ENCODE measurements around the gene CACNA1G. TPM values are rescaled to one million over a fixed set of nuclear protein-coding genes. Genes with fewer than 3 reads are reported as not detected.

The CACNA1G gene
- total and polyA plus RNA-seq, 2 donors (not counting 3 experiments of a cell fraction or from before 2014, with no cell fraction given): not detected

DNA sequence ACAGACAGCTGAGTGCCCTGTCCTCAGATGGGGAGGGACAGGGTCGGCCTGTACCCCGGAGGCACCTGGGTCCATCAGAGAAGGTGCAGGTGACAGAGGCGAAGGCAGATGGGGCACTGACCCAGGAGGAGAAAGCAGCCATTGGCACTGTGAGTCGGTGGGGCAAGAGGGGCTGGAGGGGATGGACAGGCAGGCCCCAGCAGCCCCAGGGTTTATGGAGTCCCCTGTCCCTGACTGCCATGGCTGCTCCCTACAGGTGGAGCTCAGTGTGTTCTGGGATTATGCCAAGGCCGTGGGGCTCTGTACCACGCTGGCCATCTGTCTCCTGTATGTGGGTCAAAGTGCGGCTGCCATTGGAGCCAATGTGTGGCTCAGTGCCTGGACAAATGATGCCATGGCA lies 115.1 kb downstream of the CACNA1G start:
- DNase-seq (ENCODE audit: low read depth, low spot score) (no peak), FAIRE-seq (no peak)
- Histone ChIP-seq H3K27me3 (ENCODE audit: control insufficient read depth in 2 of 2, insufficient read depth in 2 of 2, low read length in 2 of 2) (no peaks in the 10 kb centered on the region), H4K20me1 (replicated peaks; ENCODE audit: control insufficient read depth, extremely low read depth, insufficient read depth, low read length) (no peaks in the 10 kb centered on the region), H3K4me1 (ENCODE audit: control insufficient read depth, extremely low read depth, insufficient read depth, low read length) (no peaks in the 10 kb centered on the region), H3K9ac (replicated peaks; ENCODE audit: extremely low read depth, insufficient read depth, low read length) (no peak overlapping the region), H3K79me2 (ENCODE audit: control insufficient read depth, insufficient read depth, low read length) (no peaks in the 10 kb centered on the region), H3K9me3 (replicated peaks; ENCODE audit: control insufficient read depth, insufficient read depth, low read length) (no peaks in the 10 kb centered on the region), H3K27ac (ENCODE audit: insufficient read depth, low read depth, low read length) (no peak overlapping the region), H2AFZ (ENCODE audit: low read depth, low read length) (no peak overlapping the region), H3K4me3 (replicated peaks in 1 of 3; ENCODE audit: insufficient read depth in 1 of 3, low read depth in 1 of 3, low read length in 3 of 3) (no peak overlapping the region), H3K4me2 (ENCODE audit: insufficient read depth, low read length) (no peak overlapping the region), H3K9me1 (replicated peaks; ENCODE audit: control insufficient read depth, extremely low read depth, insufficient read depth, low read length) (no peaks in the 10 kb centered on the region), H3K36me3 (ENCODE audit: control insufficient read depth in 2 of 2, extremely low read depth in 1 of 2, insufficient read depth in 2 of 2, low read length in 2 of 2) (no peaks in the 10 kb centered on the region)
- no TSS peak for BruUV-seq (replicated peaks)
- TF ChIP-seq EZH2 (IDR thresholded peaks at IDR 0.05; ENCODE audit: borderline replicate concordance, low read depth, low read length, severe bottlenecking) (no peak), FOS (IDR thresholded peaks at IDR 0.05; ENCODE audit: borderline replicate concordance, insufficient read depth, low read length) (no peak), POLR2A (IDR thresholded peaks at IDR 0.05; ENCODE audit: low read depth, low read length) (no peak), GATA2 (IDR thresholded peaks at IDR 0.05; ENCODE audit: insufficient read depth, insufficient read length, low read depth, low read length) (no peak), POLR2AphosphoS5 (IDR thresholded peaks at IDR 0.05; ENCODE audit: insufficient read depth, low read depth, low read length) (no peak), JUN (IDR thresholded peaks at IDR 0.05; ENCODE audit: borderline replicate concordance, insufficient read depth, insufficient read length, low read depth) (no peak)
- TF ChIP-seq, protein P1, sequence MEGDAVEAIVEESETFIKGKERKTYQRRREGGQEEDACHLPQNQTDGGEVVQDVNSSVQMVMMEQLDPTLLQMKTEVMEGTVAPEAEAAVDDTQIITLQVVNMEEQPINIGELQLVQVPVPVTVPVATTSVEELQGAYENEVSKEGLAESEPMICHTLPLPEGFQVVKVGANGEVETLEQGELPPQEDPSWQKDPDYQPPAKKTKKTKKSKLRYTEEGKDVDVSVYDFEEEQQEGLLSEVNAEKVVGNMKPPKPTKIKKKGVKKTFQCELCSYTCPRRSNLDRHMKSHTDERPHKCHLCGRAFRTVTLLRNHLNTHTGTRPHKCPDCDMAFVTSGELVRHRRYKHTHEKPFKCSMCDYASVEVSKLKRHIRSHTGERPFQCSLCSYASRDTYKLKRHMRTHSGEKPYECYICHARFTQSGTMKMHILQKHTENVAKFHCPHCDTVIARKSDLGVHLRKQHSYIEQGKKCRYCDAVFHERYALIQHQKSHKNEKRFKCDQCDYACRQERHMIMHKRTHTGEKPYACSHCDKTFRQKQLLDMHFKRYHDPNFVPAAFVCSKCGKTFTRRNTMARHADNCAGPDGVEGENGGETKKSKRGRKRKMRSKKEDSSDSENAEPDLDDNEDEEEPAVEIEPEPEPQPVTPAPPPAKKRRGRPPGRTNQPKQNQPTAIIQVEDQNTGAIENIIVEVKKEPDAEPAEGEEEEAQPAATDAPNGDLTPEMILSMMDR (IDR thresholded peaks at IDR 0.05; ENCODE audit: extremely low read depth in 1 of 2, insufficient read depth in 1 of 2, low read depth in 1 of 2, low read length in 2 of 2): no peak
- ChIA-PET POLR2A (interaction anchor here (0.5 kb wide), 1 partner anchor 52 kb away, joined by 8 read pairs; no protein-coding TSS in a partner anchor), CTCF (interaction anchor here (1.1 kb wide), 1 partner anchor 48 kb away, joined by 4 read pairs; no protein-coding TSS in a partner anchor)
- dilution Hi-C loops (cut with MboI; ENCODE audit: extremely low pct_ligation_motif_present, low sequenced_read_pairs) (no loop called here), intact Hi-C loops (cut with micrococcal nuclease) (no loop called here)

Data from endothelial cell of umbilical vein (primary cell).